Measurements from ENCODE around the gene LMX1A. TPM values are rescaled to one million over a fixed set of nuclear protein-coding genes. Genes with fewer than 3 reads are reported as not detected.

LMX1A gene
- total and polyA plus RNA-seq, 9 of the 15 experiments (the other 6 are each of a cell fraction or from before 2014, with no cell fraction given) = not detected

DNA sequence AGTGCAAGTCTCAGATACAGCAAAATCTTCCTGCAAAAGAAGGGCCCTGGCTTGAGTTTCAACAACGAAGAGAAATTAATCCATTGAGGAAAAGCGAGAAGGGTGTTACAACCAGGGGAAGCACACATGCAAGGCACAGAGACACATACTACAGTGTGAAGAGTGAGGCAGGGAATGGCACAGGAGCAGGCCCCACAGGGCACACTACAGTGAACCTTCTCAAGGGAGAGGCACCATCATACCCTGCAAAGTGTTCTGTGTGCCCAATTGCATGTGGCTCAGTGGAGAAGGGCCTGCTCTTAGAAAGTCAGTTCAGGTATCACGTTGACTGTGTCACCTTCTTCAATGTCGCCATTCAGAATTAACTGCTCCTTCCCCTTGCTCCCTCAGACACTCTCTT is 60.3 kb downstream of the LMX1A start:
- DNase-seq (ENCODE audit: extremely low read depth in 1 of 4, low spot score in 3 of 4) (no peak), FAIRE-seq (no peak), ATAC-seq (no peak)
- no peaks in the 10 kb centered on the region for H3K36me3 ChIP-seq (ENCODE audit: control insufficient read depth, insufficient read depth, low read length)
- no peak overlapping the region for H2AFZ ChIP-seq (ENCODE audit: low read depth, low read length)
- H3K27ac ChIP-seq (ENCODE audit: extremely low read depth, low read depth, low read length) = no peak overlapping the region
- H3K9ac ChIP-seq (ENCODE audit: insufficient read depth in 1 of 2, low read depth in 2 of 2, low read length in 2 of 2) = no peak overlapping the region
- CTCF ChIA-PET (ENCODE audit: low intra/inter-chr PET ratio) = no interaction called here
- POLR2A ChIA-PET = no interaction called here
- no peak overlapping the region for H3K4me3 ChIP-seq
- peaks cover 0 to 10% of the 10 kb centered on the region in 2 experiments; a peak in 2 of 5 replicates for H3K27me3 ChIP-seq (ENCODE audit: control insufficient read depth in 2 of 2, insufficient read depth in 2 of 2, low read length in 2 of 2)
- intact Hi-C loops (cut with micrococcal nuclease) (no loop called here), in situ Hi-C loops (cut with MboI) (no loop called here)
- no peaks in the 10 kb centered on the region for H3K79me2 ChIP-seq (ENCODE audit: control insufficient read depth, insufficient read depth, low read length)
- H3K9me3 ChIP-seq (replicated peaks; ENCODE audit: control insufficient read depth, insufficient read depth, low read depth, low read length) = no peaks in the 10 kb centered on the region
- no peaks in the 10 kb centered on the region for H3K4me1 ChIP-seq (replicated peaks in 1 of 2; ENCODE audit: control insufficient read depth in 2 of 2, insufficient read depth in 2 of 2, low read length in 2 of 2)
- BruUV-seq (replicated peaks) = no TSS peak
- no peaks in the 10 kb centered on the region for H4K20me1 ChIP-seq (replicated peaks; ENCODE audit: control insufficient read depth, insufficient read depth, low read length)
- no peaks in the 10 kb centered on the region for H3K9me1 ChIP-seq (ENCODE audit: control insufficient read depth, insufficient read depth, low read length)
- no peak for TF ChIP-seq MIER1 (IDR thresholded peaks at IDR 0.05; ENCODE audit: low read depth)
- TF ChIP-seq, protein P1, sequence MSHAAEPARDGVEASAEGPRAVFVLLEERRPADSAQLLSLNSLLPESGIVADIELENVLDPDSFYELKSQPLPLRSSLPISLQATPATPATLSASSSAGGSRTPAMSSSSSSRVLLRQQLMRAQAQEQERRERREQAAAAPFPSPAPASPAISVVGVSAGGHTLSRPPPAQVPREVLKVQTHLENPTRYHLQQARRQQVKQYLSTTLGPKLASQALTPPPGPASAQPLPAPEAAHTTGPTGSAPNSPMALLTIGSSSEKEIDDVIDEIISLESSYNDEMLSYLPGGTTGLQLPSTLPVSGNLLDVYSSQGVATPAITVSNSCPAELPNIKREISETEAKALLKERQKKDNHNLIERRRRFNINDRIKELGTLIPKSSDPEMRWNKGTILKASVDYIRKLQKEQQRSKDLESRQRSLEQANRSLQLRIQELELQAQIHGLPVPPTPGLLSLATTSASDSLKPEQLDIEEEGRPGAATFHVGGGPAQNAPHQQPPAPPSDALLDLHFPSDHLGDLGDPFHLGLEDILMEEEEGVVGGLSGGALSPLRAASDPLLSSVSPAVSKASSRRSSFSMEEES (CRISPR knock-in tag; IDR thresholded peaks at IDR 0.05) = no peak
- TF ChIP-seq IFI16 (CRISPR knock-in tag; IDR thresholded peaks at IDR 0.05) = no peak
- TF ChIP-seq ZNF174 (CRISPR knock-in tag; IDR thresholded peaks at IDR 0.05) = no peak
- no peak for TF ChIP-seq PYGO2 (tag; IDR thresholded peaks at IDR 0.05)
- no peak for TF ChIP-seq MED1 (CRISPR knock-in tag; IDR thresholded peaks at IDR 0.05; ENCODE audit: borderline replicate concordance)
- no peak for TF ChIP-seq ZNF644 (tag; IDR thresholded peaks at IDR 0.05; ENCODE audit: low read depth)
- H3K4me2 ChIP-seq (ENCODE audit: insufficient read depth, low read length) = no peak overlapping the region
- 0% methylated on average over 4 of the region's 4 CpGs for WGBS (ENCODE audit: insufficient coverage, low coverage, missing lambda C conversion rate)
